WTC11 (cell line): Measurements from ENCODE around the gene KRTAP12-4. TPM values are rescaled to one million over a fixed set of nuclear protein-coding genes. Genes with fewer than 3 reads are reported as not detected.

Experiments used
- ATAC-seq: fragments of 200-7000 bp; cut with Tn5 transposase; 2 replicates; pipeline ENCODE4 v1.10.0; 2021; ENCODE audit warnings: mild to moderate bottlenecking, moderate library complexity
- CTCF ChIA-PET: fragments of 300-600 bp; sonication (Branson Sonifier 250); formaldehyde crosslinking; loops from one replicate; lab custom pipeline; 2021; ENCODE audit warnings: antibody characterized with exemption; lab: Charles Lee
- POLR2A ChIA-PET: fragments of 350-600 bp; sonication (Branson Sonifier 250); formaldehyde crosslinking; loops from one replicate; lab custom pipeline; 2021; ENCODE audit warnings: antibody characterized with exemption; lab: Charles Lee
- DNase-seq: peaks from one replicate; pipeline ENCODE4 v3.0.0; 2021; ENCODE audit warnings: low spot score
- H3K27ac Mint-ChIP-seq: 2 replicates; pipeline ENCODE4 v1.8.0; 2021; ENCODE audit warnings: mixed read lengths
- H3K27me3 Mint-ChIP-seq: 2 replicates; pipeline ENCODE4 v1.8.0; 2021; ENCODE audit warnings: low read depth, mild to moderate bottlenecking, moderate library complexity, mixed read lengths
- H3K36me3 Mint-ChIP-seq: 2 replicates; pipeline ENCODE4 v1.8.0; 2021; ENCODE audit warnings: mixed read lengths
- H3K4me1 Mint-ChIP-seq: 2 replicates; pipeline ENCODE4 v1.8.0; 2022; ENCODE audit warnings: mixed read lengths
- H3K4me3 Mint-ChIP-seq: 2 replicates; pipeline ENCODE4 v1.8.0; 2021; ENCODE audit warnings: mild to moderate bottlenecking, moderate library complexity, mixed read lengths
- H3K9me3 Mint-ChIP-seq: 2 replicates; pipeline ENCODE4 v1.8.0; 2021; ENCODE audit warnings: mixed read lengths
- ARID4B ChIP-seq: sonication (generic); formaldehyde crosslinking; IDR thresholded peaks from 2 replicates; pipeline ENCODE4 v1.8.0; 2023; ENCODE audit warnings: missing genetic modification reagents, mild to moderate bottlenecking, borderline replicate concordance
- CBFB ChIP-seq: sonication (generic); formaldehyde crosslinking; IDR thresholded peaks from 2 replicates; pipeline ENCODE4 v1.8.1; 2022; ENCODE audit warnings: mild to moderate bottlenecking, low read depth, missing genetic modification reagents
- CDX4 ChIP-seq: fragments of 250-450 bp; sonication (Bioruptor Pico); IDR thresholded peaks from 2 replicates; pipeline ENCODE4 v1.9.0; 2021; ENCODE audit warnings: moderate library complexity, mild to moderate bottlenecking, inconsistent platforms, borderline replicate concordance
- CTCF ChIP-seq: fragments of 200-600 bp; IDR thresholded peaks from 2 replicates; pipeline ENCODE4 v1.8.0; 2022; ENCODE audit warnings: antibody characterized with exemption
- E2F1 ChIP-seq: sonication (generic); formaldehyde crosslinking; IDR thresholded peaks from 2 replicates; pipeline ENCODE4 v1.8.0; 2022; ENCODE audit warnings: mild to moderate bottlenecking, missing genetic modification reagents
- E2F5 ChIP-seq: sonication (generic); formaldehyde crosslinking; IDR thresholded peaks from 2 replicates; pipeline ENCODE4 v1.8.1; 2022; ENCODE audit warnings: mild to moderate bottlenecking, moderate library complexity, missing genetic modification reagents
- EMX1 ChIP-seq: fragments of 250-450 bp; sonication (Bioruptor Pico); IDR thresholded peaks from 2 replicates; pipeline ENCODE4 v1.8.0; 2021; ENCODE audit warnings: mild to moderate bottlenecking
- FOXP1 ChIP-seq: sonication (generic); formaldehyde crosslinking; IDR thresholded peaks from 2 replicates; pipeline ENCODE4 v1.8.0; 2022; ENCODE audit warnings: missing genetic modification reagents, mild to moderate bottlenecking, moderate library complexity, borderline replicate concordance
- GABPB1 ChIP-seq: sonication (generic); formaldehyde crosslinking; IDR thresholded peaks from 2 replicates; pipeline ENCODE4 v1.8.1; 2023; ENCODE audit warnings: mild to moderate bottlenecking, missing genetic modification reagents
- HMGA2 ChIP-seq: fragments of 250-450 bp; sonication (Bioruptor Pico); IDR thresholded peaks from 2 replicates; pipeline ENCODE4 v1.4.0; 2021; ENCODE audit warnings: mild to moderate bottlenecking, moderate library complexity
- MAX ChIP-seq: sonication (generic); formaldehyde crosslinking; IDR thresholded peaks from 2 replicates; pipeline ENCODE4 v1.8.0; 2022; ENCODE audit warnings: mild to moderate bottlenecking, missing genetic modification reagents
- NFATC4 ChIP-seq: fragments of 250-450 bp; sonication (Bioruptor Pico); IDR thresholded peaks from 2 replicates; pipeline ENCODE4 v1.9.0; 2021; ENCODE audit warnings: mild to moderate bottlenecking
- STAT6 ChIP-seq: sonication (generic); formaldehyde crosslinking; conservative IDR thresholded peaks from 2 replicates; pipeline ENCODE4 v1.8.1; 2023; ENCODE audit warnings: mild to moderate bottlenecking, low read depth, missing genetic modification reagents, moderate library complexity
- USF1 ChIP-seq: sonication (generic); formaldehyde crosslinking; IDR thresholded peaks from 2 replicates; pipeline ENCODE4 v1.8.0; 2022; ENCODE audit warnings: mild to moderate bottlenecking, missing genetic modification reagents
- ZNF121 ChIP-seq: sonication (generic); formaldehyde crosslinking; IDR thresholded peaks from 2 replicates; pipeline ENCODE4 v1.8.0; 2023; ENCODE audit warnings: missing genetic modification reagents
- ZNF232 ChIP-seq: sonication (generic); formaldehyde crosslinking; IDR thresholded peaks from 2 replicates; pipeline ENCODE4 v1.8.0; 2022; ENCODE audit warnings: mild to moderate bottlenecking, missing genetic modification reagents
- ZNF416 ChIP-seq: fragments of 250-450 bp; sonication (Bioruptor Pico); IDR thresholded peaks from 2 replicates; pipeline ENCODE4 v1.9.0; 2021; ENCODE audit warnings: mild to moderate bottlenecking, inconsistent platforms
- ZNF532 ChIP-seq: fragments of 250-450 bp; sonication (Bioruptor Pico); IDR thresholded peaks from 2 replicates; pipeline ENCODE4 v1.9.0; 2021; ENCODE audit warnings: mild to moderate bottlenecking, borderline replicate concordance
- total RNA-seq: library from RNA; stranded (reverse); gene quantifications from 3 replicates; pipeline ENCODE4 v1.2.3, GENCODE V29; 2021

The KRTAP12-4 gene
- total RNA-seq, 1 experiment from 2014 or later = not detected

GRCh38 chr21:44626673-44627143, 27.8 kb downstream of the KRTAP12-4 start, which contains the start of gene KRTAP10-9:
KRTAP10-9 (plus strand) TSS chr21:44627093; CDS start chr21:44627172, 79 bp downstream.
- POLR2A ChIA-PET = no interaction called here
- H3K36me3 Mint-ChIP-seq = peaks cover 37% of the 10 kb centered on the region
- H3K27ac Mint-ChIP-seq = no peak within 1 kb of the TSS; the same call in 1 of the 2 replicates
- H3K27me3 Mint-ChIP-seq = peaks cover 7% of the 10 kb centered on the region; the same call in 1 of the 2 replicates
- H3K4me1 Mint-ChIP-seq = peaks cover 3% of the 10 kb centered on the region; the same call in 1 of the 2 replicates
- CTCF ChIA-PET = interaction anchor here (0.7 to 0.8 kb wide), 2 partner anchors 8 to 114 kb away, joined by 3 to 5 read pairs; no protein-coding TSS in a partner anchor
- no peak for DNase-seq
- TF ChIP-seq E2F1 (CRISPR knock-in tag) (no peak), ZNF121 (no peak), ZNF232 (no peak), USF1 (CRISPR knock-in tag) (no peak), GABPB1 (no peak), ZNF532 (CRISPR knock-in tag) (no peak), NFATC4 (CRISPR knock-in tag) (no peak), ARID4B (CRISPR knock-in tag) (no peak), MAX (CRISPR knock-in tag) (no peak), HMGA2 (no peak), CTCF (no peak), FOXP1 (CRISPR knock-in tag) (no peak), EMX1 (CRISPR knock-in tag) (no peak), STAT6 (CRISPR knock-in tag) (no peak), E2F5 (CRISPR knock-in tag) (no peak), CBFB (CRISPR knock-in tag) (no peak), ZNF416 (CRISPR knock-in tag) (no peak), CDX4 (CRISPR knock-in tag) (no peak)
- ATAC-seq = no peak
- peaks cover 50% of the 10 kb centered on the region for H3K9me3 Mint-ChIP-seq
- no peak within 1 kb of the TSS for H3K4me3 Mint-ChIP-seq
